ENCODE results near the gene LYZL1.
"Not testable (repeated sequence)": the region's sequence is repeated elsewhere in the genome, so short reads cannot be mapped to it uniquely, and the experiment has no call there.

The LYZL1 gene

DNA sequence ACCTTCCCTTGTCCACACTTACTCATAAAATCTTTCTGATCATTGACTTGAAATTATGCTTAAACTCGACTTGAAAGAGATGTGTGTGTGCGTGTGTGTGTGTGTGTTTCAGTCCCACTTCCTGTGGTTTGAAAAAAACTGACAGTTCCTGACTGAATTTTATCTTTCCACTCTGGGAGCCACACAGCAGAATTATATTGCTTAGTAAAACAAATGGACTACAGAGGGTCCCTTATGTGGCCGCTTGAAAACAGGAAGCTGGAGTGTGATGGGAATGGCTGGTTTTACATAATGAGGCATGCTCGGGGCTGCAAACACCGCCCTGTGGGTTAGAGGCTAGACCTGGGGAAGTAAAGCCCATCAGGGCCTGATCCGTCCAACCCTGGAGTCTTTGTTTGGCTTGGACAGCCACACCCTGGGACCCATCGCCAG is 54.8 kb downstream of the LYZL1 start:
- DNase-seq = no peak

DNA sequence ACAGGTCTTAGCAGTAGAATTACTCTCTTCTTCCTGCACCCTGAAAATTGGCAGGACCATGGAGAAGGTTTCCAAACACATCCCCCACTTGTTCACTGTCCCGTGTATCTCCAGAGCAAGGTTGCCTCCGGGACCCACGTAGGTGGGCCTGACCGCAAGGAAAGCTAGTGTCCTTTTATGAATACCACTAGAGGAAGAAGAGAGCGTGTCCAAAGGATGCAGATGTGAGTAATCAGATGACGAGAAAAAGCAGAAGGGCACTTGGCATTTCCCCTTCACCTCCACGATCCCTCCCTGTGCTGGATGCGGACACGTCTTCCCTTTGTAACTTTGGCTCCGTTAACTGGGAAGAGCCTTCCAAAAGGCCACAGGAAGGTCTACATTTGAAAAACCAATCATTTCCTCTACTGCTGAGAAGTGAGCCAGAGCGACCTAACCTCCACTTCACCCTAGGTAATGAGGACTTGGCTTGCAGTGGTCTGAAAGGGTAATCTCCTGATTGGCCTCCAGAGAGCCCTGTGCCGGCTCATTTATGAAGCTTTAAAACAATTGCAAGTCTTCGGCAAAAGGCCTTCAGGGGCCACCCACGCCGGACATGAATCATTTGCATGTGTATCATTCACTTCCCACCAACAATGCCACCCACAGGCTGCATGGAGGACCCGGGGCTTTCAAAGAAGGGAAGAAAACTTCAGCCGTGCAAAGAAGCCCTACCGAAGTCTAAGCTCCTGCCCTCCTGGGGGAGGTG is 55.4 kb downstream of the LYZL1 start:
- DNase-seq = no peak

DNA sequence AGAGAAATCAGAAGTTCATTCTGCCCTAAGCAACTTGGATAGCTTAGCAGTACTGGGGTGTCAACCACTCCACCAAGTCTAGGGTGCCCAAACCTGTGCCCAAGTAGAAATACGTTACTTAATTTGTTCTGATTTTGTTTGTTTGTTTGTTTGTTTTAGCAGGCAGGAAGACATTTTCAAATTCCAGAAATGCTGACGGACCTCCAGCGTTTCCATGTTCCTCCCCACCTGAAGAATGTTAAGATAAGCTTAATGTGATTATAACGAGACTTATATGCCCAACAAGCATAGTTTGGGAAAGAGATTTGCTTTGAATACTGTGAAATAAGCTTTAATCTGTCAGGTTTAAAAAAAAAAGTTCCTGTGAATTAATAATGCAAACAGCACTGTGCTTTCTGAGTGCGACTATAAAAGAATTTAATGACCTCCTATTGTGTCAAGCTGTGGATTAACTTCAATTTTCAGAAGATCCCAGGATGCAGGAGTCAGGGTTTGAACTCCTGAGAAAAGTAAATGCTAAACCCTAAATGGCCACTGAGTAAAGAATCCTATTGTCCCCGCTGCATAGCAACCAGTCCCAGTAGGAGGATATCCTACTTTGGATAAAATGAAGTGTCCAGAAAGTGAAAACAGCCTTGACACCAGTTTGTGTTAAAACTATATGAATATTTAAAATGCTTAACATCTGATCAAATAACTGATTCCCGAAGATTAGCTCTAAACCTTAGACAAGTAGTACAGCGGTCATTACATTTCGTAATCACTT is 56.5 kb downstream of the LYZL1 start:
- no peak for DNase-seq

DNA sequence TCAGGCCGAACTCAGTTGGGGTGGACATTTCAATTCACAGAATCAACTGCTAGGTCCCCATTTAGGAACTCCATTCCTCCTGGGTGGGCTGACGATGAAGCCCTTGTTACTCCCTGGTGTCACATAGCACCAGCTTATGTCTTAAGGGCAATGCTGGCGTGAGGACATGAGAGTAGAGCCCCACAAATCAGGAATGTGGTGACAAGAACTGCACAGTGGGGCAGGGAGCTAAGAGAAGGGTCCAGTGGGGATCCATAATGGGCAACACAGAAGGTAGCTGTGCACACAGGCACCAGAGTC is 57.0 kb downstream of the LYZL1 start:
- DNase-seq = no peak

DNA sequence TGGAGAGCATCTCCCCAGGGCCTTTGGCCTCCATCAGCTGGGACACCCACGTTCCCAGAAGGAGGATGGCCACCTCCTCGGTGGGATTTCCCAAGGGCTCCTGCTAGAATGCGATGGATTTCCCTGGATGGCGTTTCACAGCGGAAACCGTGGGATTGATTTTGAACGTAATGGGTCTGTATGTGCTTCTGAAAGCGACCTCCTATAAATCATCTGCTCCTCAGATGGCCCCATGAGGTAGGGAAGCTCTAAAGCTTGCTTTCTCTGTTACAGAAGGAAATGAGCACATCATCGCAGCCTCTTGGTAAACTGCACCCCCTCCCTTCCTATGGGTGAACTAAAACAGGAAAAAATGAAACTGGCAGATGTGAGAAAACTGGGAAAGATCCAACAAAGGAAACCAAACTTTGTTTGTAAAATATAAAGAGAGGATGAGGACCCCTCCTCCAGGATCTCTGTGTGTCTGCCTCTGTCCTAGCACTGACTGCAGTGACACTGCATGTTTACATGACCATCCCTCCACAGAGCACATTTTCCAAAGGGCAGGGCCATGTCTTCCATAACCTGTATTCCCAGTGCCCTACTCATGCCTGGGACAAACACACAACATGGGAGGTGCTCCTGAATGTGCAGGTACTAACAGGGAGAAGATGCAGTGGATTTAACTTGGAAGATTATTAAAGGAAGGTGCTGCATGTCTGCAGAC is 57.6 kb downstream of the LYZL1 start:
- DNase-seq = no peak

- no peak for DNase-seq
Observed at GRCh38 chr10:29348836-29349235, 60.0 kb downstream of the LYZL1 start.

GRCh38 chr10:29353305-29353704 is 64.4 kb downstream of the LYZL1 start:
- no peak for DNase-seq

- DNase-seq = no peak
Observed at GRCh38 chr10:29353887-29354561, 65.2 kb downstream of the LYZL1 start.

DNA sequence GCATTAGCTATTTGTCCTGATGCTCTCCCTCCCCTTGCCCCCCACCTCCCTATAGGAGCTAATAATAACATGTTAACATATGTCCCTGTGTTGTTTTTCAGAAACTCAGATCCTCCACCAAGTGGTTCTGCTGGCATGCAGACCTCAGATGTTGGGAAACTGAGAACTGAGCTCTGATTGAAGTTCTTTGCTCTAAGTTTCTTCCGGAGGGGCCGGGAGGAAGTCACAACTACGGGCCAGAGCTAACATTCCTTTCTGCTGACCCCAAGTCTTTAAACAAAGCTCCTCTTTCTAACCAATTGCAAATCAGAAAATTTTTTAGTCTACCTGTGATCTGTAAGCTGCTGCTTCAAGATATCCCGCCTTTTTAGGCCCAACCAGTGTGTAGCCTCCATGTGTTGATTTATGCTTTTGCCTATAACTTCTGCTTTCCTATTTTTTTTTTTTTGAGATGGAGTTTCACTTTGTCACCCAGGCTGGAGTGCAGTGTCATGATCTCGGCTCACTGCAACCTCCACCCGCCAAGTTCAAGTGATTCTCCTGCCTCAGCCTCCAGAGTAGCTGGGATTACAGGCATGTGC is 66.6 kb downstream of the LYZL1 start:
- peak; percentile 31 for DNase-seq

DNA sequence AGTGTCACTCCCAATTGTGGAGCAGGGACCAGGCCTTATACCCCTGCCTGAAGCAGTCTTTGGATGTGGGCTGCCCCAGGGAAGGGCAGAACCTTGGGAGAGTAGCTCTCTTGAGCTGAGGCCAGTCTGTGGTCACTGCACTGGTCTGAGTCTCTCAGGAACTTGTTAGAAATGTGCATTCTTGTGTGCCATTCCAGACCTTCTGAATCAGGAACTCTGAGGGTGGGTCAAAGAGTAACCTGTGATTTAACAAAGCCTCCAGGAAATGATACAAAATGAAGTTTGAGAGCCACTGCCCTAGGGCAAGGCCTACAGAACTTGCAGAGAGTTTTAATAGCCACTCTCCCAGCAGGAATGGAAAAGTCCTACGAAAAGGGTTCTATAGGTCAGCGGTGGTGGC is 68.1 kb downstream of the LYZL1 start:
- no peak for DNase-seq

- no peak for DNase-seq
Observed at GRCh38 chr10:29358010-29358616, 69.2 kb downstream of the LYZL1 start.

- DNase-seq = not testable (repeated sequence)
Observed at GRCh38 chr10:29360215-29360853, 71.5 kb downstream of the LYZL1 start.
